Tibial nerve (tissue), 4 donors: Measurements from ENCODE around the gene FBXL3.

Source experiments
- EP300 ChIP-seq, 2 donors: sonication (generic); formaldehyde crosslinking; IDR thresholded peaks; one replicate each; pipeline ENCODE4 v1.6.1; 2017; ENCODE audit warnings: antibody characterized with exemption in 2 of 2, mild to moderate bottlenecking in 1 of 2
- TF ChIP-seq, protein P1 (sequence below), 5 experiments: fragments of 200-600 bp in 3 of 5; fragments of 450-650 bp in 2 of 5; sonication (generic) in 3 of 5; IDR thresholded peaks; one replicate each; pipeline ENCODE4 v1.5.1; 2016 to 2019; ENCODE audit warnings: antibody characterized with exemption in 5 of 5, mild to moderate bottlenecking in 3 of 5, moderate library complexity in 2 of 5

DNA sequence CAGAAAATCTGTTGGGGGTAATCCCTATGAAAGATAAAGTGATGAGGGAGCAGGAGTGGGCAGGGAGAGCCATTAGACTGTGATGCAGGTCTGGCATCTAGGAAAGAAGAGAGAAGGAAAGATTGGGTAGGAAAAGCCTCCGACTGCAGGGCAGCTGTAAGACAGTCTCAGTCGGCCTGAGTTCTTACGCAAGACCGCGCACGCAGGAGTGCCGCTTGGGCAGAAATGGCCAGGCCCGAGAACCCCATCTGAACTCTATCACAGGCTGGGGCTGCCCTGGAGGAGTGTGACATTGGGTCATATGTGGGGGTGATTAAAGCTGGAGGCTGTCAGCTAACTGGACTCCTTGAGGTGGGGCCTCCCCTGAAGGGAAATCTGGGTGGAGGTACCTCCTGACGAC is 13.9 kb upstream of the FBXL3 start:
- TF ChIP-seq, protein P1, sequence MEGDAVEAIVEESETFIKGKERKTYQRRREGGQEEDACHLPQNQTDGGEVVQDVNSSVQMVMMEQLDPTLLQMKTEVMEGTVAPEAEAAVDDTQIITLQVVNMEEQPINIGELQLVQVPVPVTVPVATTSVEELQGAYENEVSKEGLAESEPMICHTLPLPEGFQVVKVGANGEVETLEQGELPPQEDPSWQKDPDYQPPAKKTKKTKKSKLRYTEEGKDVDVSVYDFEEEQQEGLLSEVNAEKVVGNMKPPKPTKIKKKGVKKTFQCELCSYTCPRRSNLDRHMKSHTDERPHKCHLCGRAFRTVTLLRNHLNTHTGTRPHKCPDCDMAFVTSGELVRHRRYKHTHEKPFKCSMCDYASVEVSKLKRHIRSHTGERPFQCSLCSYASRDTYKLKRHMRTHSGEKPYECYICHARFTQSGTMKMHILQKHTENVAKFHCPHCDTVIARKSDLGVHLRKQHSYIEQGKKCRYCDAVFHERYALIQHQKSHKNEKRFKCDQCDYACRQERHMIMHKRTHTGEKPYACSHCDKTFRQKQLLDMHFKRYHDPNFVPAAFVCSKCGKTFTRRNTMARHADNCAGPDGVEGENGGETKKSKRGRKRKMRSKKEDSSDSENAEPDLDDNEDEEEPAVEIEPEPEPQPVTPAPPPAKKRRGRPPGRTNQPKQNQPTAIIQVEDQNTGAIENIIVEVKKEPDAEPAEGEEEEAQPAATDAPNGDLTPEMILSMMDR (IDR thresholded peaks at IDR 0.05) = no peak
- TF ChIP-seq EP300 (IDR thresholded peaks at IDR 0.05) = no peak
